H1 (cell line): ENCODE measurements around the gene PTK6. TPM values are rescaled to one million over a fixed set of nuclear protein-coding genes. Genes with fewer than 3 reads are reported as not detected.

ENCODE experiments used
- RXRA ChIP-seq: IDR thresholded peaks from 2 replicates; pipeline ENCODE4 v1.6.1; 2011; ENCODE audit warnings: low read depth, mild to moderate bottlenecking, low read length, moderate library complexity; ENCODE audit not compliant: insufficient read depth
- polyA plus RNA-seq, 7 experiments: library from polyadenylated mRNA; depleted of rRNA in 3 of 7; stranded (reverse) in 5 of 7; unstranded in 2 of 7; fragments of >200 nt in 5 of 7; fragments of 200-250 nt in 2 of 7; gene quantifications; 1 replicate in 5 of 7; 2 replicates in 1 of 7; 4 replicates in 1 of 7; pipeline versions ENCODE4 v1.2.1 to v1.2.3, GENCODE V29; 2011 to 2013; ENCODE audit warnings: missing spikeins in 2 of 7, mixed read lengths in 2 of 7
- total RNA-seq: library from RNA; stranded (reverse); fragmentation: NEBNext Ultra II Directional; extraction: Animal tissue kit (Norgen Biotek cat#: 25700); gene quantifications from 2 replicates; pipeline ENCODE4 v1.2.1, GENCODE V29; 2021

PTK6 gene
- total and polyA plus RNA-seq, 2 of the 8 experiments (the other 6 are each of a cell fraction or from before 2014, with no cell fraction given): 0.12 to 0.19 TPM

GRCh38 chr20:63505723-63506122 is 31.5 kb downstream of the PTK6 start (continued):
- no peak for TF ChIP-seq RXRA
